ENCODE data around the gene CCDC185.

Gene CCDC185

DNA sequence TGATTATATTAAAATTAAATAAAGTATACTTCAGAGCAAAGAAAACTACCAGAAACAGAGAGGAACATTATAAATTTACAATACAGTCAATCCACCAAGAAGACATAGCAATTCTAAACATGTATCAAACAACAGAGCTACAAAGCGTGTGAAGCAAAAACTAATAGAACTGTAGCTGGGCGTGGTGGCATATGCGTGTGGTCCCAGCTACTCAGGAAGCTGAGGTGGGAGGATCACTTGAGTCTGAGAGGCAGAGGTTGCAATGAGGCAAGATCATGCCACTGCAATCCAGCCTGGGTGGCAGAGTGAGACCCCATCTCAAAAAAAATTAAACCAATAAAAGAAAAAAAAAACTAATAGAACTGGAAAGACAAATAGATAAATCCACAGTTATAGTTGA is 12.3 kb downstream of the CCDC185 start:
- TF ChIP-seq, protein P1, sequence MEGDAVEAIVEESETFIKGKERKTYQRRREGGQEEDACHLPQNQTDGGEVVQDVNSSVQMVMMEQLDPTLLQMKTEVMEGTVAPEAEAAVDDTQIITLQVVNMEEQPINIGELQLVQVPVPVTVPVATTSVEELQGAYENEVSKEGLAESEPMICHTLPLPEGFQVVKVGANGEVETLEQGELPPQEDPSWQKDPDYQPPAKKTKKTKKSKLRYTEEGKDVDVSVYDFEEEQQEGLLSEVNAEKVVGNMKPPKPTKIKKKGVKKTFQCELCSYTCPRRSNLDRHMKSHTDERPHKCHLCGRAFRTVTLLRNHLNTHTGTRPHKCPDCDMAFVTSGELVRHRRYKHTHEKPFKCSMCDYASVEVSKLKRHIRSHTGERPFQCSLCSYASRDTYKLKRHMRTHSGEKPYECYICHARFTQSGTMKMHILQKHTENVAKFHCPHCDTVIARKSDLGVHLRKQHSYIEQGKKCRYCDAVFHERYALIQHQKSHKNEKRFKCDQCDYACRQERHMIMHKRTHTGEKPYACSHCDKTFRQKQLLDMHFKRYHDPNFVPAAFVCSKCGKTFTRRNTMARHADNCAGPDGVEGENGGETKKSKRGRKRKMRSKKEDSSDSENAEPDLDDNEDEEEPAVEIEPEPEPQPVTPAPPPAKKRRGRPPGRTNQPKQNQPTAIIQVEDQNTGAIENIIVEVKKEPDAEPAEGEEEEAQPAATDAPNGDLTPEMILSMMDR (IDR thresholded peaks at IDR 0.05; ENCODE audit: insufficient read depth, missing control alignments) = no peak
- DNase-seq (ENCODE audit: insufficient read length, low spot score) (no peak), FAIRE-seq (no peak)

DNA sequence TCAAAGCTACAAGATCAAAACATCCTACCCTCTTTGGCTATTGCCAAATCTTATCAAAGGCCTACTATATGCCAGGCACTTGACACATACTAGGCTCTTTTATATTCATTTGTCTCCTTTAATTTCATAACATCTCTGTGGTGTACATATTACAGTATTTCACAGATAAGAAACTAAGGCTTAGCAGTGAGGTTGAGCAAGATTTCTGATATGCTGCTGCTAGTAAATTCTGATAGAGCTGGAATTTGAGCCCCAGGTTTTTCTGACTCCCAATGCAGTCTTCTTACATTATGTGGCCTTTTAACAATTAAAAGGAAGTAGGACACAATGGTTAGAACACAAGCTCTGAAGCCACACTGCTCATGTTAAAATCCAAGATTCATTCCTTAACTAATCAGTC is 16.8 kb downstream of the CCDC185 start:
- TF ChIP-seq, protein P1 (IDR thresholded peaks at IDR 0.05; ENCODE audit: insufficient read depth, missing control alignments) = no peak
- FAIRE-seq = no peak

DNA sequence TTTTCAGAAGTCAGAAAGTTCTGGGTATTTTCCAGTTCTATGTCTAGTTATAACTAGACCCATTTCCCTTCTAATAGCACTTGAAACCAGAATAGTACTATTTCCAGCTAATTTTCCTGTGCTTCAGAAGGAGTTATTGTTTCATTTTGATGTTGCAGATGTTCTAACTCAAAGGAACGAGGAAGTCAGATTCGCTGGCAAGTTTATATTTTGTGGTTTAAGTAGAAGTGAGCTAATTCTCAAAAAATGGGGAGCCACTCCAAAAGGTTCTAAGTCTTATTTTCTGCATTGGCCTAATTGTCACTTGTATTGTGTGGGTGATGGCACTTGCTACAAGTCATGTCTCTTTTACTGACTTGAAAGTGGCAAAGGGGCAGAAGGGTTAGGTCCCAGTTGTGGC is 18.1 kb downstream of the CCDC185 start:
- no peak for DNase-seq (ENCODE audit: insufficient read length, low spot score)
- TF ChIP-seq, protein P1 (IDR thresholded peaks at IDR 0.05; ENCODE audit: insufficient read depth, missing control alignments) = no peak
- no peak for FAIRE-seq

More for the DNA sequence above, 16.8 kb downstream of the CCDC185 start:
- no peak for DNase-seq (ENCODE audit: insufficient read length, low spot score)

DNA sequence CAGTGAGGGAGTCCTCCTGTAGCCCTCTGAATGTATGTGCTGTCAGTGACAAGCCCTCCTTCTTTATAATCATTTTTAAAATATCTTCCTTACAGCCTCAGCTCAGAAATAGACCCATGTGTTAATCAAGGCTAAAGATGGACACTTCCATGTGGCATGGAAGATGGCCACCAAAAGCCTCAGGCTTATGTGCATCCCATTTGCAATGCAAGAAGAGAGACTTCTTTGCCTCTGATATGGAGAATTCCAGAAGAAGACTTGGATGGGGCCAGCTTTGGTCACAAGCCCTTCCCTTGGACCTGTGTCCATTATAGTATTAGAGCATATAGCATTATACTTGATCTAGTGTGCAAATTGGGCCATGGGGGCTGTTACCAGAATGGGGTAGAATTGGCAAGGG is 18.5 kb downstream of the CCDC185 start:
- TF ChIP-seq, protein P1 (IDR thresholded peaks at IDR 0.05; ENCODE audit: insufficient read depth, missing control alignments) = no peak
- DNase-seq (ENCODE audit: insufficient read length, low spot score) (no peak), FAIRE-seq (no peak)

DNA sequence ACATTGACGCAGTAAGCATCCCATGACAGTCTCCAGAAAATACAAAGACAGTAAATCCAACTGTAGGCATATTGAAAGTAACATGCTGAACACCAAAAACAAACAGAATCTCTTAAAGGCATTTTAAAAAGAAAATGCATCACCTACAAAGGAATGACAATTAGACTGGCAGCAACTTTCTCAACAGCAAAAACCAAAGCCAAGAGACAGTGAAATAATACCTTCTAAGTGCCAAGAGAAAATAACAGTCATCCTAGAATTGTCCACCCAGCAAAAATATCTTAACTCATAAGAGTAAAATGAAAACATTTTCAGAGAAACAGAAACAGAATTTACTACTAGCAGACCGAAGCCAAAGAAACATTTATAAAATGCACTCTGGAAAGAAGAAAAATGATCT is 20.0 kb downstream of the CCDC185 start:
- no peak for DNase-seq (ENCODE audit: insufficient read length, low spot score)
- no peak for FAIRE-seq
- TF ChIP-seq, protein P1 (IDR thresholded peaks at IDR 0.05; ENCODE audit: insufficient read depth, missing control alignments) = no peak

DNA sequence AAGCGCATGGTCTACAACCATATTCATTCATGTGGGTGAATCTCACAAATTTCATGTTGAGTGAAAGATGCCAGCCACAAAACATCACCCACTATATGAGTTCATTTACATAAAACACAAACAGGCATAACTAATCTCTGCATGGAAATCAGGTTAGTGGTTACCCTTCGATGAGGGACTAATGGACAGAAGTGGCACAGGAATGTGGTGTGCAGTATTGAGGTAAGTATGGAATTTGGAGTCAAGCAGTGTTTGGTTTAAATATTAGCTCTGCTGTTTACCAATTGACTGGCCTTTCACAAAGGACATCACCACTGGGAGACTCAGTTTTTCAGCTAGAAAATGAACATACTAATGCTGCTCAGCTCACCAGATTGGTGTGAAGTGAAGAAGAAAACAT is 24.2 kb downstream of the CCDC185 start:
- TF ChIP-seq, protein P1 (IDR thresholded peaks at IDR 0.05; ENCODE audit: insufficient read depth, missing control alignments) = no peak
- FAIRE-seq (no peak), DNase-seq (ENCODE audit: insufficient read length, low spot score) (no peak)

DNA sequence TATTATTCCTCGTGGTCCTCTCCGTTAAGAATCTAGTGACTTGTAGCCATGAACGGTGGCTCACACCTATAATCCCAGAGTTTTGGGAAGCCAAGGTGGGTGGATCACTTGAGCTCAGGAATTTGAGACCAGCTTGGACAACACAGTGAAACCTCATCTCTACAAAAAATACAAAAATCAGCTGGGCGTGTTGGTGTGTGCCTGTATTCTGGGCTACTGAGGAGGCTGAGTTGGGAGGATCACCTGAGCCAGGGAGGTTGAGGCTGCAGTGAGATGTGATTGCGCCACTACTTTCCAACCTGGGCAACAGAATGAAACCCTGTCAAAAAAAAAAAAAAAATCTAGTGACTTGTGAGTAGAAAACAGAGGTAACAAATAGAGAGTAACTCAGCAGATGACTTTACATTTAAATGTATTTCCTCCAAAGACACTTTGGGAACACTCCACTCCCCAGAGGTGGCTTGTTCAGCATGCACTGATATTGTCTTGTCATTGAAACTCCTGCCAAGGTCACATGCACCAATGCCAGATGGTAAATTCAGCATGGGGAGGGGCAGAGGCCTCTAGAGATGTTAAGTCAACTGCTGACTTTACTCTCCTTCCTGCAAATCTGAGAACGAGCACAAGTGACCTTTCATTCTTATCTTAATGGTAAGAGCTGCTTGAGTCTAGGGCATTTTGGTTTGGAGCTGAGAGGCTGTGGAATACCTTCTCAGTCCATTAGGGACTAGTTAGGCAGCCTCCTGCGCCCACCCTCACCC is 24.9 kb downstream of the CCDC185 start:
- no peak for FAIRE-seq
- TF ChIP-seq, protein P1 (IDR thresholded peaks at IDR 0.05; ENCODE audit: insufficient read depth, missing control alignments) = no peak
- no peak for DNase-seq (ENCODE audit: insufficient read length, low spot score)

Measured in D721Med (cell line).